Measurements from ENCODE around the gene GJD2. TPM values are rescaled to one million over a fixed set of nuclear protein-coding genes. Genes with fewer than 3 reads are reported as not detected.

GJD2 gene
- total RNA-seq, 1 experiment from 2014 or later = not detected

GRCh38 chr15:34793901-34794300 lies 39.1 kb upstream of the GJD2 start:
- Histone ChIP-seq H3F3A (ENCODE audit: low read length, unreplicated experiment) (no peaks in the 10 kb centered on the region), H3K36me3 (ENCODE audit: low read depth, low read length) (no peaks in the 10 kb centered on the region), H3K9me2 (replicated peaks; ENCODE audit: low read length) (no peaks in the 10 kb centered on the region; the same call in 1 of the 2 replicates), H3K9ac (ENCODE audit: low read length) (no peak overlapping the region), H4K20me1 (ENCODE audit: low read length) (no peaks in the 10 kb centered on the region), H3K27ac (ENCODE audit: low read length) (no peak overlapping the region), H3K27me3 (ENCODE audit: low read length) (peaks cover 74% of the 10 kb centered on the region), H3K9me3 (ENCODE audit: low read length) (no peaks in the 10 kb centered on the region), H3K4me2 (ENCODE audit: low read length) (no peak overlapping the region), H3K4me1 (ENCODE audit: insufficient read depth, low read length) (peaks cover 4% of the 10 kb centered on the region; the same call in 1 of the 2 replicates), H3K79me2 (ENCODE audit: low read length) (no peaks in the 10 kb centered on the region), H2AFZ (ENCODE audit: low read length) (no peak overlapping the region), H3K4me3 (ENCODE audit: low read length) (no peak overlapping the region)
- CTCF ChIA-PET = no interaction called here
- TF ChIP-seq EZH2 (IDR thresholded peaks at IDR 0.05; ENCODE audit: low read length, unreplicated experiment) (no peak), EZH2phosphoT487 (IDR thresholded peaks at IDR 0.05; ENCODE audit: borderline replicate concordance, low read length) (no peak), CTCF (conservative IDR thresholded peaks at IDR 0.05; ENCODE audit: low read depth, low read length) (no peak)
- DNase-seq (no peak), ATAC-seq (no peak)
- intact Hi-C loops (cut with micrococcal nuclease) = loop anchor here (10.0 kb wide), 1 partner anchor 169 kb away; no protein-coding TSS in a partner anchor
- POLR2A ChIA-PET (ENCODE audit: unreplicated experiment) = no interaction called here
- BruUV-seq (replicated peaks) = no TSS peak

DNA sequence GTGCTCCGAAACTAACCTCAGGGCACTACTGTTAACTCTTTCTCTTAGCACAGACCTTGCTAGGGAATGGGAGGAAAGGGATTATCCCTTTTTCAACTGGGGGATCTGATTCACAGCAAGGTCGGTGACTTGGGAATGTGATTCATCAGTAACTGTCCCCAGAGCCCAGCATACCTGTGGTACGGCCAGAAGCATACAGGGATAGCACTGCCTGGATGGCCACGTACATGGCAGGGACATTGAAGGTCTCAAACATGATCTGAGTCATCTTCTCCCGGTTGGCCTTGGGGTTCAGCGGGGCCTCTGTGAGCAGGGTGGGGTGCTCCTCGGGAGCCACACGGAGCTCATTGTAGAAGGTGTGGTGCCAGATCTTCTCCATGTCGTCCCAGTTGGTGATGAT lies 38.3 kb upstream of the GJD2 start:
- no peak for TF ChIP-seq EZH2phosphoT487 (IDR thresholded peaks at IDR 0.05; ENCODE audit: borderline replicate concordance, low read length)
- no peak for TF ChIP-seq EZH2 (IDR thresholded peaks at IDR 0.05; ENCODE audit: low read length, unreplicated experiment)
- TF ChIP-seq CTCF (conservative IDR thresholded peaks at IDR 0.05; ENCODE audit: low read depth, low read length) = no peak
- H3K9me2 ChIP-seq (replicated peaks; ENCODE audit: low read length) = no peaks in the 10 kb centered on the region; the same call in 1 of the 2 replicates
- peaks cover 4% of the 10 kb centered on the region; the same call in 1 of the 2 replicates for H3K4me1 ChIP-seq (ENCODE audit: insufficient read depth, low read length)
- peaks cover 78% of the 10 kb centered on the region for H3K27me3 ChIP-seq (ENCODE audit: low read length)
- POLR2A ChIA-PET (ENCODE audit: unreplicated experiment) = no interaction called here
- no peaks in the 10 kb centered on the region for H3K36me3 ChIP-seq (ENCODE audit: low read depth, low read length)
- no peak overlapping the region for H3K27ac ChIP-seq (ENCODE audit: low read length)
- no peak for ATAC-seq
- H3F3A ChIP-seq (ENCODE audit: low read length, unreplicated experiment) = no peaks in the 10 kb centered on the region
- H4K20me1 ChIP-seq (ENCODE audit: low read length) = no peaks in the 10 kb centered on the region
- no peaks in the 10 kb centered on the region for H3K9me3 ChIP-seq (ENCODE audit: low read length)
- CTCF ChIA-PET = interaction anchor here (0.7 kb wide), 1 partner anchor 187 kb away, joined by 3 read pairs; no protein-coding TSS in a partner anchor
- H3K79me2 ChIP-seq (ENCODE audit: low read length) = no peaks in the 10 kb centered on the region
- BruUV-seq (replicated peaks) = no TSS peak
- DNase-seq = no peak
- no peak overlapping the region for H3K9ac ChIP-seq (ENCODE audit: low read length)
- intact Hi-C loops (cut with micrococcal nuclease) = loop anchor here (10.0 kb wide), 1 partner anchor 168 kb away; no protein-coding TSS in a partner anchor
- H3K4me2 ChIP-seq (ENCODE audit: low read length) = no peak overlapping the region
- no peak overlapping the region for H3K4me3 ChIP-seq (ENCODE audit: low read length)
- no peak overlapping the region for H2AFZ ChIP-seq (ENCODE audit: low read length)

DNA sequence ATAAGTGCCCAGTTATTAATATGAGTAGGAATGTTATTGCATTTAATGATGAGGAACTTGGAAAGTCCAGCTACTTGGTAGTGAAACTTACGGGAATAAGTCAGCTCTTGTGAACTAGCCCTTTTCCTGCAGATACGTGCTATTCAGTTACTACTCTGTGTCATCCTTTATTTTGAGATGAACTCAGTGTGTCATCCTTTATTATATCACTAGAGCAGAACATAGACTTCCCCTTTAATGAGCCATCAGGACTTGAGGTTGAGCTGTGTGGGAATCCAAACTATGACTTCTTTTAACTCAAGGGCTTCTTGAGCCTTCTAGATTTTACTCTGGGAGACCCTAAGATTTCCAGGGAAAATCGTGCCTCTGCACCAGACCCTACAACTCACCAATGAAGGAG lies 36.9 kb upstream of the GJD2 start:
- Histone ChIP-seq H3K27ac (ENCODE audit: low read length) (no peak overlapping the region), H3K9me3 (ENCODE audit: low read length) (no peaks in the 10 kb centered on the region), H3K9ac (ENCODE audit: low read length) (no peak overlapping the region), H3K79me2 (ENCODE audit: low read length) (no peaks in the 10 kb centered on the region), H2AFZ (ENCODE audit: low read length) (no peak overlapping the region), H3K4me2 (ENCODE audit: low read length) (no peak overlapping the region), H3F3A (ENCODE audit: low read length, unreplicated experiment) (no peaks in the 10 kb centered on the region), H4K20me1 (ENCODE audit: low read length) (no peaks in the 10 kb centered on the region), H3K27me3 (ENCODE audit: low read length) (peaks cover 68% of the 10 kb centered on the region), H3K4me3 (ENCODE audit: low read length) (no peak overlapping the region), H3K9me2 (replicated peaks; ENCODE audit: low read length) (no peaks in the 10 kb centered on the region; the same call in 1 of the 2 replicates), H3K4me1 (ENCODE audit: insufficient read depth, low read length) (peaks cover 4% of the 10 kb centered on the region; the same call in 1 of the 2 replicates), H3K36me3 (ENCODE audit: low read depth, low read length) (no peaks in the 10 kb centered on the region)
- no peak for DNase-seq
- intact Hi-C loops (cut with micrococcal nuclease) = loop anchor here (10.0 kb wide), 1 partner anchor 167 kb away; no protein-coding TSS in a partner anchor
- no peak for ATAC-seq
- ChIA-PET POLR2A (ENCODE audit: unreplicated experiment) (no interaction called here), CTCF (no interaction called here)
- no TSS peak for BruUV-seq (replicated peaks)
- no peak for TF ChIP-seq EZH2phosphoT487 (IDR thresholded peaks at IDR 0.05; ENCODE audit: borderline replicate concordance, low read length)
- no peak for TF ChIP-seq EZH2 (IDR thresholded peaks at IDR 0.05; ENCODE audit: low read length, unreplicated experiment)
- no peak for TF ChIP-seq CTCF (conservative IDR thresholded peaks at IDR 0.05; ENCODE audit: low read depth, low read length)

Data from PC-3 (cell line).